ENCODE data around the gene MRPL20. TPM values are rescaled to one million over a fixed set of nuclear protein-coding genes. Genes with fewer than 3 reads are reported as not detected.

Gene MRPL20
- total RNA-seq, 1 experiment from 2014 or later: 112 TPM

Other genes with a start within 250 kb of the MRPL20 start
- not detected in 2 replicates for gene TTLL10, start 233.4 kb downstream of the MRPL20 start, total RNA-seq (2014; rRNA removed; shearing (Covaris generic))
- gene TNFRSF18, start 200.7 kb downstream of the MRPL20 start, total RNA-seq (2014; rRNA removed; shearing (Covaris generic)): not detected in 2 replicates
- not detected in 2 replicates for gene TNFRSF4, start 193.1 kb downstream of the MRPL20 start, total RNA-seq (2014; rRNA removed; shearing (Covaris generic))
- 94.2 and 97.3 TPM in 2 replicates for gene SDF4, start 175.3 kb downstream of the MRPL20 start, total RNA-seq (2014; rRNA removed; shearing (Covaris generic))
- 25.9 and 29.0 TPM in 2 replicates for gene B3GALT6, start 175.1 kb downstream of the MRPL20 start, total RNA-seq (2014; rRNA removed; shearing (Covaris generic))
- gene C1QTNF12, start 160.6 kb downstream of the MRPL20 start, total RNA-seq (2014; rRNA removed; shearing (Covaris generic)): not detected in 2 replicates
- gene UBE2J2, start 133.4 kb downstream of the MRPL20 start, total RNA-seq (2014; rRNA removed; shearing (Covaris generic)): 37.8 and 41.9 TPM in 2 replicates
- 0.71 and 1.3 TPM in 2 replicates for gene SCNN1D, start 126.9 kb downstream of the MRPL20 start, total RNA-seq (2014; rRNA removed; shearing (Covaris generic))
- 14.2 and 14.5 TPM in 2 replicates for gene ACAP3, start 99.4 kb downstream of the MRPL20 start, total RNA-seq (2014; rRNA removed; shearing (Covaris generic))
- 9.9 and 15.5 TPM in 2 replicates for gene PUSL1, start 98.7 kb downstream of the MRPL20 start, total RNA-seq (2014; rRNA removed; shearing (Covaris generic))
- gene INTS11, start 82.6 kb downstream of the MRPL20 start, total RNA-seq (2014; rRNA removed; shearing (Covaris generic)): 60.1 and 63.5 TPM in 2 replicates
- gene CPTP, start 82.5 kb downstream of the MRPL20 start, total RNA-seq (2014; rRNA removed; shearing (Covaris generic)): 19.6 and 22.2 TPM in 2 replicates
- not detected in 2 replicates for gene TAS1R3, start 76.0 kb downstream of the MRPL20 start, total RNA-seq (2014; rRNA removed; shearing (Covaris generic))
- 41.4 and 42.8 TPM in 2 replicates for gene DVL1, start 57.9 kb downstream of the MRPL20 start, total RNA-seq (2014; rRNA removed; shearing (Covaris generic))
- gene MXRA8, start 48.7 kb downstream of the MRPL20 start, total RNA-seq (2014; rRNA removed; shearing (Covaris generic)): 0.08 TPM in 1 of 2 replicates, not detected in the other
- 136 and 146 TPM in 2 replicates for gene AURKAIP1, start 32.1 kb downstream of the MRPL20 start, total RNA-seq (2014; rRNA removed; shearing (Covaris generic))
- gene CCNL2, start 8.0 kb downstream of the MRPL20 start, total RNA-seq (2014; rRNA removed; shearing (Covaris generic)): 67.7 and 78.7 TPM in 2 replicates
- not detected in 2 replicates for gene ANKRD65, start 14.0 kb upstream of the MRPL20 start, total RNA-seq (2014; rRNA removed; shearing (Covaris generic))
- 11.7 and 15.3 TPM in 2 replicates for gene VWA1, start 28.4 kb upstream of the MRPL20 start, total RNA-seq (2014; rRNA removed; shearing (Covaris generic))
- 0.05 TPM in 1 of 2 replicates, not detected in the other for gene ATAD3C, start 42.4 kb upstream of the MRPL20 start, total RNA-seq (2014; rRNA removed; shearing (Covaris generic))
- 31.3 and 36.3 TPM in 2 replicates for gene ATAD3B, start 64.5 kb upstream of the MRPL20 start, total RNA-seq (2014; rRNA removed; shearing (Covaris generic))
- 32.1 and 36.5 TPM in 2 replicates for gene ATAD3A, start 104.9 kb upstream of the MRPL20 start, total RNA-seq (2014; rRNA removed; shearing (Covaris generic))
- 0.29 TPM in 1 of 2 replicates, not detected in the other for gene TMEM240, start 133.3 kb upstream of the MRPL20 start, total RNA-seq (2014; rRNA removed; shearing (Covaris generic))
- 56.5 TPM in 2 replicates for gene SSU72, start 167.6 kb upstream of the MRPL20 start, total RNA-seq (2014; rRNA removed; shearing (Covaris generic))
- gene FNDC10, start 192.8 kb upstream of the MRPL20 start, total RNA-seq (2014; rRNA removed; shearing (Covaris generic)): 6.6 and 7.1 TPM in 2 replicates
- gene MIB2, start 208.2 kb upstream of the MRPL20 start, total RNA-seq (2014; rRNA removed; shearing (Covaris generic)): 17.8 and 22.7 TPM in 2 replicates
- gene MMP23B, start 224.9 kb upstream of the MRPL20 start, total RNA-seq (2014; rRNA removed; shearing (Covaris generic)): not detected in 2 replicates

Measured in SK-MEL-5 (cell line).